ENCODE results near the gene TBL3.
A peak's percentile ranks its signal among the peaks of the same experiment; 100 is the strongest.

TBL3 gene

DNA sequence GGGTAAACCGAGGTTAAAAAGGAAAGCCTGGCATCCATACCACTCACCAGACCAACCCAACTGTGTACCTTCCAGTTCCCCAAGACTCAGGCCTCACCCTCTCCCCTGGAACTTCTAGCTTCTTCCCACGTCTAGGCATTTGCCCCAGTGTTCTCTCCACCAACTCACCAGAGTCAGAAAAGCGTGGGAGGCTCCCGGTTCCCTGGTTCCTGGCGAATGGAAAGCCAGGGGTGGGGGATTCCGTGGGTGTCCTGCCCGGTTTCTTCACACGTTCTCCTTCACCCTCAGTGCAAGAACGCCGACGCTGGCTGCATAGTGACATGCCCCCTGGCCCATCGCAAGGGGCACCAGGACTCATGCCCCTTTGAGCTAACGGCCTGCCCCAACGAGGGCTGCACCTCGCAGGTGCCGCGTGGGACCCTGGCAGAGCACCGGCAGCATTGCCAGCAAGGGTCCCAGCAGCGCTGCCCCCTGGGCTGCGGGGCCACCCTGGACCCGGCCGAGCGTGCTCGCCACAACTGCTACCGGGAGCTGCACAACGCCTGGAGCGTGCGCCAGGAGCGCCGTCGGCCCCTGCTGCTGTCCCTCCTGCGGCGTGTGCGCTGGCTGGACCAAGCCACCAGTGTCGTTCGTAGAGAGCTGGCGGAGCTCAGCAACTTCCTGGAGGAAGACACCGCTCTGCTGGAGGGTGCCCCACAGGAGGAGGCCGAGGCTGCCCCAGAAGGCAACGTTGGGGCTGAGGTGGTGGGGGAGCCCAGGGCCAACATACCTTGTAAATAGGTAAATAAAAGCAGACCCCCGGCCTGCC is 3.5 kb upstream of the TBL3 start:
- POLR2A ChIA-PET = interaction anchor here (0.6 to 1.3 kb wide), 4 partner anchors 10 to 36 kb away, joined by 3 to 4 read pairs (median 3); partner anchors contain the start of gene MSRB1
- TF ChIP-seq FOXA1 (IDR thresholded peaks at IDR 0.05) = no peak

DNA sequence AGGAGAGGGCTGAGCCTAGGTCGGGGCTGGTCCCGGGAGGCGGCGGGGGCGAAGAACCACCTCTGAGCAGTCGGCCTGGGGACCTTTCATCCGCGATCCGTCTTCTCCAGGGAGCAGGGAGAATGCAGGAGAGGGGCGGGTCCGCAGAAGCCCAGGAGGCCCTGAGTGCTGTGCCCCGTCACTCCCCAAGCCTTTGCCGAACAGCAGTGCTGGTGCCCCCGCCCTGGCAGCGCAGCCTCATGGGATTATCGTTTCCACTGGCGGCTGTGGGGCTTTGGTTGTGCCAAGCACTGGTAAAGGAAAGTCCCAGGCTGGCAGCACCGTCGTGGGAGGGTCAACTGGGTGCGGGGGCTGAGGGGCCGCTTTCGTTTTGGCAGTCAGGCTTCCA is 631 bp downstream of the TBL3 start:
- CTCF ChIA-PET = interaction anchor here (1.4 kb wide), 1 partner anchor 43 kb away, joined by 3 read pairs; no protein-coding TSS in a partner anchor
- POLR2A ChIA-PET = interaction anchor here (1.2 to 3.4 kb wide), 6 partner anchors 8 to 183 kb away, joined by 4 to 33 read pairs (median 18); partner anchors contain the start of genes MSRB1, NOXO1, RPS2 and TRAF7
- TF ChIP-seq TARDBP (IDR thresholded peaks at IDR 0.05) = no peak
- no peak for TF ChIP-seq FOXK2 (IDR thresholded peaks at IDR 0.05)
- TF ChIP-seq ZNF384 (IDR thresholded peaks at IDR 0.05) = no peak
- no peak for TF ChIP-seq ELF4 (IDR thresholded peaks at IDR 0.05)
- TF ChIP-seq NFRKB (IDR thresholded peaks at IDR 0.05) = no peak
- TF ChIP-seq FOXM1 (IDR thresholded peaks at IDR 0.05; ENCODE audit: borderline replicate concordance) = no peak
- no peak for TF ChIP-seq LEF1 (IDR thresholded peaks at IDR 0.05; ENCODE audit: borderline replicate concordance)
- no peak for TF ChIP-seq PKNOX1 (IDR thresholded peaks at IDR 0.05)
- TF ChIP-seq BHLHE40 (IDR thresholded peaks at IDR 0.05; ENCODE audit: borderline replicate concordance) = no peak
- TF ChIP-seq ARNT (IDR thresholded peaks at IDR 0.05) = no peak
- no peak for TF ChIP-seq SUZ12 (IDR thresholded peaks at IDR 0.05)
- DNase-seq (ENCODE audit: extremely low spot score) = peak; percentile 55

More for the DNA sequence above, 3.5 kb upstream of the TBL3 start:
- CTCF ChIA-PET = interaction anchor here (1.2 kb wide), 1 partner anchor 27 kb away, joined by 3 read pairs; no protein-coding TSS in a partner anchor
- no peak for DNase-seq (ENCODE audit: extremely low spot score)

GRCh38 chr16:1973461-1974156 is 1.8 kb downstream of the TBL3 start:
- CTCF ChIA-PET = no interaction called here
- TF ChIP-seq PKNOX1 (IDR thresholded peaks at IDR 0.05) (no peak), BHLHE40 (IDR thresholded peaks at IDR 0.05; ENCODE audit: borderline replicate concordance) (no peak), HDGF (IDR thresholded peaks at IDR 0.05; ENCODE audit: borderline replicate concordance) (no peak), SUZ12 (IDR thresholded peaks at IDR 0.05) (no peak), SP1 (IDR thresholded peaks at IDR 0.05) (no peak), ELF4 (IDR thresholded peaks at IDR 0.05) (no peak), NFRKB (IDR thresholded peaks at IDR 0.05) (no peak), TARDBP (IDR thresholded peaks at IDR 0.05) (no peak), L3MBTL2 (conservative IDR thresholded peaks at IDR 0.05) (no peak), ARNT (IDR thresholded peaks at IDR 0.05) (no peak), FOXA1 (IDR thresholded peaks at IDR 0.05) (no peak)
- no peak for DNase-seq (ENCODE audit: extremely low spot score)
- POLR2A ChIA-PET = interaction anchor here (1.8 to 3.4 kb wide), 3 partner anchors 8 to 12 kb away, joined by 7 to 28 read pairs (median 27); partner anchors contain the start of genes NOXO1 and RPS2

- CTCF ChIA-PET = no interaction called here
- no peak for DNase-seq (ENCODE audit: extremely low spot score)
- POLR2A ChIA-PET = interaction anchor here (1.8 to 3.3 kb wide), 2 partner anchors 10 to 13 kb away, joined by 7 to 28 read pairs; partner anchors contain the start of gene RPS2
- TF ChIP-seq TARDBP (IDR thresholded peaks at IDR 0.05) (no peak), LEF1 (IDR thresholded peaks at IDR 0.05; ENCODE audit: borderline replicate concordance) (no peak), CTBP1 (IDR thresholded peaks at IDR 0.05; ENCODE audit: borderline replicate concordance) (no peak), L3MBTL2 (conservative IDR thresholded peaks at IDR 0.05) (no peak), ZNF384 (IDR thresholded peaks at IDR 0.05) (no peak), FOXK2 (IDR thresholded peaks at IDR 0.05) (no peak), FOXA1 (IDR thresholded peaks at IDR 0.05) (no peak), SP1 (IDR thresholded peaks at IDR 0.05) (no peak), ELF4 (IDR thresholded peaks at IDR 0.05) (no peak), SUZ12 (IDR thresholded peaks at IDR 0.05) (no peak), HDGF (IDR thresholded peaks at IDR 0.05; ENCODE audit: borderline replicate concordance) (no peak), FOXM1 (IDR thresholded peaks at IDR 0.05; ENCODE audit: borderline replicate concordance) (no peak), PKNOX1 (IDR thresholded peaks at IDR 0.05) (no peak)
These were observed 2.6 kb downstream of the TBL3 start for GRCh38 chr16:1974157-1975070.

DNA sequence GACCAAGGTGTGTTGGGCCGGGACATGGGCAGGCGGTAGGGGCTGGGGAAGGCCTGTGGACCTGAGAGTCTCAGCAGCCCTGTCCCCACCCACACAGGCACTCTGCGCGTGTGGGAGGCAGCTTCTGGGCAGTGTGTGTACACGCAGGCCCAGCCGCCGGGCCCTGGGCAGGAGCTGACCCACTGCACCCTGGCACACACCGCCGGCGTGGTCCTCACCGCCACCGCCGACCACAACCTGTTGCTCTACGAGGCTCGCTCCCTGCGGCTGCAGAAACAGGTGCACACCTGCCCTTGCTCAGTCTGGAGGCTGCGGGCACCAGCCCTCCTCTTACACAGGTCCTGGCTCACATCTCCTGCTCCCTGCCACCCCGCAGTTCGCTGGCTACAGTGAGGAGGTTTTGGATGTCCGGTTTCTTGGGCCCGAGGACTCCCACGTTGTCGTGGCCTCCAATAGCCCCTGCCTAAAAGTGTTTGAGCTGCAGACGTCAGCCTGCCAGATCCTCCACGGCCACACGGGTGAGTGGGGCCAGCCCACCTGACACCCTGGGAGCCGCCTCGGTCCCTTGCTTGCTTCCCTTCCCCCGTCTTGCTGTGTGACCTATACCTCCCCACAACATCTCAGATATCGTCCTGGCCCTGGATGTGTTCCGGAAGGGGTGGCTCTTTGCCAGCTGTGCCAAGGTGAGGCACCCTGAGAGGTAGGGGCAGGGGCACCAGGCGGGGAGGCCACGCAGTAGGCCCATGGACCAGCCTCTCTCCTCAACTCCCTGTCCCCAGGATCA is 3.8 kb downstream of the TBL3 start:
- no peak for DNase-seq (ENCODE audit: extremely low spot score)
- ChIA-PET POLR2A (interaction anchor here (0.8 to 3.3 kb wide), 2 partner anchors 9 to 11 kb away, joined by 3 to 28 read pairs; partner anchors contain the start of genes GFER and RPS2), CTCF (no interaction called here)
- TF ChIP-seq SUZ12 (IDR thresholded peaks at IDR 0.05) (no peak), NFRKB (IDR thresholded peaks at IDR 0.05) (no peak), LEF1 (IDR thresholded peaks at IDR 0.05; ENCODE audit: borderline replicate concordance) (no peak), TARDBP (IDR thresholded peaks at IDR 0.05) (no peak), SP1 (IDR thresholded peaks at IDR 0.05) (no peak), L3MBTL2 (conservative IDR thresholded peaks at IDR 0.05) (no peak), FOXK2 (IDR thresholded peaks at IDR 0.05) (no peak), BHLHE40 (IDR thresholded peaks at IDR 0.05; ENCODE audit: borderline replicate concordance) (no peak), CTBP1 (IDR thresholded peaks at IDR 0.05; ENCODE audit: borderline replicate concordance) (no peak), ELF4 (IDR thresholded peaks at IDR 0.05) (no peak), PKNOX1 (IDR thresholded peaks at IDR 0.05) (no peak), FOXM1 (IDR thresholded peaks at IDR 0.05; ENCODE audit: borderline replicate concordance) (no peak)

Data from HEK293T (cell line).